ENCODE results near the gene DHTKD1. TPM values are rescaled to one million over a fixed set of nuclear protein-coding genes. Genes with fewer than 3 reads are reported as not detected.

Gene DHTKD1
- total and polyA plus RNA-seq, 2 of the 4 experiments (the other 2 are of a cell fraction) = 13.9 to 20.3 TPM

DNA sequence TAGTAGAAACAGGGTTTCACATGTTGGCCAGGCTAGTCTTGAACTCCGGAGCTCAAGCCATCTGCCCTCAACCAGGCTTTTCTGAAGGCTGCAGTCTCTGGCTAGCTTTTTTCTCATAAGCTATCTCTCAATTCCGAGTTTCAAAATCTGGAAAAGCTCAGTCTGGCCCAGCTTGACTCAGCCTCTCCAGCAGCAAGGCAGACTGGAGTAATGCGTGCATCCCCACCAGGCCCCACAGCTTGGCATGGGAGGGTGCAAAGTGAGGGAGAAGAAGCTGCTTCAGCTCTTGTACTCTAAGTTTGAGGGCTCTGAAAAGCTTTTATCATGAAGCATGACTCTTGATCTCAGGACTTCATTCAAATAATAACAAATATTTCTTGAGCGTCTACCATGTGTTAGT is 4.8 kb downstream of the DHTKD1 start:
- in situ Hi-C loops (cut with MboI; ENCODE audit: low sequenced_read_pairs) (no loop called here), intact Hi-C loops (cut with micrococcal nuclease) (no loop called here), dilution Hi-C loops (cut with HindIII; ENCODE audit: low sequenced_read_pairs, unreplicated experiment) (no loop called here)
- no peak overlapping the region for H3K4me2 ChIP-seq (ENCODE audit: low read depth, low read length)
- no peak overlapping the region for H2AK5ac ChIP-seq (ENCODE audit: low read depth, low read length)
- no peak overlapping the region for H3K27ac ChIP-seq (ENCODE audit: insufficient read depth, low read length)
- DNase-seq = no peak
- H3K36me3 ChIP-seq (ENCODE audit: control insufficient read depth, insufficient read depth, low read length) = no peaks in the 10 kb centered on the region; the same call in 1 of the 2 replicates
- no peak overlapping the region for H2BK5ac ChIP-seq (ENCODE audit: low read depth, low read length, poor library complexity, severe bottlenecking)
- peaks cover 19 to 49% of the 10 kb centered on the region in 2 experiments for H3K79me1 ChIP-seq (ENCODE audit: low read depth in 1 of 2, low read length in 2 of 2)
- H3K56ac ChIP-seq (ENCODE audit: extremely low read depth, insufficient read depth, low read length) = no peak overlapping the region
- no peak overlapping the region for H3K4ac ChIP-seq (ENCODE audit: low read depth, low read length)
- no TSS peak for BruUV-seq (replicated peaks)
- ATAC-seq (ENCODE audit: low read depth) = no peak
- H3K14ac ChIP-seq (replicated peaks; ENCODE audit: low read depth, low read length) = no peak overlapping the region
- H4K5ac ChIP-seq (ENCODE audit: low read depth, low read length) = no peak overlapping the region
- H2BK15ac ChIP-seq (ENCODE audit: low read depth, low read length) = no peak overlapping the region
- POLR2A ChIA-PET (ENCODE audit: unreplicated experiment) = no interaction called here
- H2AFZ ChIP-seq (replicated peaks; ENCODE audit: low read length, poor library complexity) = no peak overlapping the region
- no peak overlapping the region for H2BK120ac ChIP-seq (ENCODE audit: low read depth, low read length)
- H2BK20ac ChIP-seq (ENCODE audit: low read depth, low read length) = no peak overlapping the region
- no peak overlapping the region for H3K9ac ChIP-seq (ENCODE audit: low read depth, low read length)
- CTCF ChIA-PET = no interaction called here
- H3K4me1 ChIP-seq (ENCODE audit: control insufficient read depth, insufficient read depth, low read length) = peaks cover 7% of the 10 kb centered on the region
- H4K91ac ChIP-seq (ENCODE audit: insufficient read depth, low read depth, low read length) = no peak overlapping the region
- H3K27me3 ChIP-seq (ENCODE audit: control insufficient read depth, insufficient read depth, low read length) = no peaks in the 10 kb centered on the region
- H3K4me3 ChIP-seq (ENCODE audit: insufficient read depth, low read depth, low read length) = no peak overlapping the region
- H4K20me1 ChIP-seq (ENCODE audit: insufficient read depth, low read length) = no peaks in the 10 kb centered on the region
- no peak overlapping the region for H4K8ac ChIP-seq (ENCODE audit: low read depth in 2 of 2, low read length in 2 of 2)
- 100% methylated on average over 1 of the region's 4 CpGs; no CpG with 5 or more reads in 1 of the 2 experiments for WGBS, 2 experiments (ENCODE audit: extremely low coverage in 2 of 2, insufficient read length in 1 of 2)
- H3K18ac ChIP-seq (ENCODE audit: low read depth, low read length) = no peak overlapping the region
- no peak overlapping the region for H3K23ac ChIP-seq (ENCODE audit: low read depth, low read length)
- no peaks in the 10 kb centered on the region for H3K9me3 ChIP-seq (ENCODE audit: control insufficient read depth, insufficient read depth, low read length)
- H3K9me1 ChIP-seq (ENCODE audit: insufficient read depth, low read length) = peaks cover 13% of the 10 kb centered on the region; the same call in 1 of the 2 replicates
- H2AK9ac ChIP-seq (replicated peaks; ENCODE audit: low read depth, low read length, poor library complexity) = no peak overlapping the region
- TF ChIP-seq SMC3 (IDR thresholded peaks at IDR 0.05; ENCODE audit: low read depth, low read length) = no peak
- TF ChIP-seq, protein P1, sequence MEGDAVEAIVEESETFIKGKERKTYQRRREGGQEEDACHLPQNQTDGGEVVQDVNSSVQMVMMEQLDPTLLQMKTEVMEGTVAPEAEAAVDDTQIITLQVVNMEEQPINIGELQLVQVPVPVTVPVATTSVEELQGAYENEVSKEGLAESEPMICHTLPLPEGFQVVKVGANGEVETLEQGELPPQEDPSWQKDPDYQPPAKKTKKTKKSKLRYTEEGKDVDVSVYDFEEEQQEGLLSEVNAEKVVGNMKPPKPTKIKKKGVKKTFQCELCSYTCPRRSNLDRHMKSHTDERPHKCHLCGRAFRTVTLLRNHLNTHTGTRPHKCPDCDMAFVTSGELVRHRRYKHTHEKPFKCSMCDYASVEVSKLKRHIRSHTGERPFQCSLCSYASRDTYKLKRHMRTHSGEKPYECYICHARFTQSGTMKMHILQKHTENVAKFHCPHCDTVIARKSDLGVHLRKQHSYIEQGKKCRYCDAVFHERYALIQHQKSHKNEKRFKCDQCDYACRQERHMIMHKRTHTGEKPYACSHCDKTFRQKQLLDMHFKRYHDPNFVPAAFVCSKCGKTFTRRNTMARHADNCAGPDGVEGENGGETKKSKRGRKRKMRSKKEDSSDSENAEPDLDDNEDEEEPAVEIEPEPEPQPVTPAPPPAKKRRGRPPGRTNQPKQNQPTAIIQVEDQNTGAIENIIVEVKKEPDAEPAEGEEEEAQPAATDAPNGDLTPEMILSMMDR (conservative IDR thresholded peaks at IDR 0.05; ENCODE audit: low read depth, low read length) = no peak
- TF ChIP-seq CHD1 (IDR thresholded peaks at IDR 0.05; ENCODE audit: low read depth, low read length) = no peak
- no peak for TF ChIP-seq FOS (IDR thresholded peaks at IDR 0.05; ENCODE audit: low read depth, low read length)

Measured in IMR-90 (cell line).